ENCODE measurements around the gene LRP2. TPM values are rescaled to one million over a fixed set of nuclear protein-coding genes. Genes with fewer than 3 reads are reported as not detected.

The LRP2 gene
- total and polyA plus RNA-seq, 2 of the 8 experiments (the other 6 are each of a cell fraction or from before 2014, with no cell fraction given) = 2.0 to 2.9 TPM

DNA sequence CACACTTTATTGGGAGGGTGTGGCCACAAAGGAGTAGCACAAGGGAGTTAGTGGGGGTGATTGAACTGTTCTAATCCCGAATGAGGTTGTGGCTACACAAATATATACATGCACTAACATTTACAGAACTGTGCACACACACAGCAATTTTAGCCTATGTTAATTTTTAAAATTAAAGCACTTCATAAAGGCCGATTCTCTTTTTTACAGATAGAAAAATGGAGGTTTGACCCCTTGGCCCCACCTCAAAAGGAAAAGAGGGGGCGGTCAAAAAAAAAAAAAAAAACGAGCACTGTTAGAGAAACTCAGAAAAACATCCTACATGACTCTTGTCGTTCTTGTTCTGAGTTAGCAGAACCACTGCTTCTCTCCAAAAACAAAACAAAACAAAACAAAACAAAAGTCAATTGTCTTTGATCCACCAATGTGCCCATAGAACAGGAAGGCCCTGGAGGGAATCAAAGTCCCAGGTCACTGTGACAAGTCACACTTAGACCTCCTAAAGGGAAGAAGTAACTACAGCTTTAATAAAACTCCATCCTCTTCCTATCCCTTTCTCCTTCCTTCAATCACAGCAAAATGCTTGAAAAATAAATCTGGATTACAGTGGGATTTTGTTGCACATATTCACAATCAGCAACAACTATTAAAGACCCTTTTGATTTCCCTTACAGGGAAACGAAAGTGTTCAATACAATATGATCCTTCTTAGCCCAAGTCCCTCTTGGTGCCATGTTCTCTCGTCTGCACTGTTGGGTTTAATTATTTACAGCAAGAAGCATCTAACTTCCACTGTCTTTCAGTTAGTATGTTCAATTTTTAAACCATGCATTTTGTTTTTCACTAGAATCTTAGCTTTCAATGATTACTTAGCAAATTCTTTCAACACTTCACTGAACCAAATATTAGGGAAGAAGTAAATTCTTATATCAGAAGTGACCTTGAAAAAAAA, 16.6 kb downstream of the LRP2 start (continued):
- TF ChIP-seq, protein P1, sequence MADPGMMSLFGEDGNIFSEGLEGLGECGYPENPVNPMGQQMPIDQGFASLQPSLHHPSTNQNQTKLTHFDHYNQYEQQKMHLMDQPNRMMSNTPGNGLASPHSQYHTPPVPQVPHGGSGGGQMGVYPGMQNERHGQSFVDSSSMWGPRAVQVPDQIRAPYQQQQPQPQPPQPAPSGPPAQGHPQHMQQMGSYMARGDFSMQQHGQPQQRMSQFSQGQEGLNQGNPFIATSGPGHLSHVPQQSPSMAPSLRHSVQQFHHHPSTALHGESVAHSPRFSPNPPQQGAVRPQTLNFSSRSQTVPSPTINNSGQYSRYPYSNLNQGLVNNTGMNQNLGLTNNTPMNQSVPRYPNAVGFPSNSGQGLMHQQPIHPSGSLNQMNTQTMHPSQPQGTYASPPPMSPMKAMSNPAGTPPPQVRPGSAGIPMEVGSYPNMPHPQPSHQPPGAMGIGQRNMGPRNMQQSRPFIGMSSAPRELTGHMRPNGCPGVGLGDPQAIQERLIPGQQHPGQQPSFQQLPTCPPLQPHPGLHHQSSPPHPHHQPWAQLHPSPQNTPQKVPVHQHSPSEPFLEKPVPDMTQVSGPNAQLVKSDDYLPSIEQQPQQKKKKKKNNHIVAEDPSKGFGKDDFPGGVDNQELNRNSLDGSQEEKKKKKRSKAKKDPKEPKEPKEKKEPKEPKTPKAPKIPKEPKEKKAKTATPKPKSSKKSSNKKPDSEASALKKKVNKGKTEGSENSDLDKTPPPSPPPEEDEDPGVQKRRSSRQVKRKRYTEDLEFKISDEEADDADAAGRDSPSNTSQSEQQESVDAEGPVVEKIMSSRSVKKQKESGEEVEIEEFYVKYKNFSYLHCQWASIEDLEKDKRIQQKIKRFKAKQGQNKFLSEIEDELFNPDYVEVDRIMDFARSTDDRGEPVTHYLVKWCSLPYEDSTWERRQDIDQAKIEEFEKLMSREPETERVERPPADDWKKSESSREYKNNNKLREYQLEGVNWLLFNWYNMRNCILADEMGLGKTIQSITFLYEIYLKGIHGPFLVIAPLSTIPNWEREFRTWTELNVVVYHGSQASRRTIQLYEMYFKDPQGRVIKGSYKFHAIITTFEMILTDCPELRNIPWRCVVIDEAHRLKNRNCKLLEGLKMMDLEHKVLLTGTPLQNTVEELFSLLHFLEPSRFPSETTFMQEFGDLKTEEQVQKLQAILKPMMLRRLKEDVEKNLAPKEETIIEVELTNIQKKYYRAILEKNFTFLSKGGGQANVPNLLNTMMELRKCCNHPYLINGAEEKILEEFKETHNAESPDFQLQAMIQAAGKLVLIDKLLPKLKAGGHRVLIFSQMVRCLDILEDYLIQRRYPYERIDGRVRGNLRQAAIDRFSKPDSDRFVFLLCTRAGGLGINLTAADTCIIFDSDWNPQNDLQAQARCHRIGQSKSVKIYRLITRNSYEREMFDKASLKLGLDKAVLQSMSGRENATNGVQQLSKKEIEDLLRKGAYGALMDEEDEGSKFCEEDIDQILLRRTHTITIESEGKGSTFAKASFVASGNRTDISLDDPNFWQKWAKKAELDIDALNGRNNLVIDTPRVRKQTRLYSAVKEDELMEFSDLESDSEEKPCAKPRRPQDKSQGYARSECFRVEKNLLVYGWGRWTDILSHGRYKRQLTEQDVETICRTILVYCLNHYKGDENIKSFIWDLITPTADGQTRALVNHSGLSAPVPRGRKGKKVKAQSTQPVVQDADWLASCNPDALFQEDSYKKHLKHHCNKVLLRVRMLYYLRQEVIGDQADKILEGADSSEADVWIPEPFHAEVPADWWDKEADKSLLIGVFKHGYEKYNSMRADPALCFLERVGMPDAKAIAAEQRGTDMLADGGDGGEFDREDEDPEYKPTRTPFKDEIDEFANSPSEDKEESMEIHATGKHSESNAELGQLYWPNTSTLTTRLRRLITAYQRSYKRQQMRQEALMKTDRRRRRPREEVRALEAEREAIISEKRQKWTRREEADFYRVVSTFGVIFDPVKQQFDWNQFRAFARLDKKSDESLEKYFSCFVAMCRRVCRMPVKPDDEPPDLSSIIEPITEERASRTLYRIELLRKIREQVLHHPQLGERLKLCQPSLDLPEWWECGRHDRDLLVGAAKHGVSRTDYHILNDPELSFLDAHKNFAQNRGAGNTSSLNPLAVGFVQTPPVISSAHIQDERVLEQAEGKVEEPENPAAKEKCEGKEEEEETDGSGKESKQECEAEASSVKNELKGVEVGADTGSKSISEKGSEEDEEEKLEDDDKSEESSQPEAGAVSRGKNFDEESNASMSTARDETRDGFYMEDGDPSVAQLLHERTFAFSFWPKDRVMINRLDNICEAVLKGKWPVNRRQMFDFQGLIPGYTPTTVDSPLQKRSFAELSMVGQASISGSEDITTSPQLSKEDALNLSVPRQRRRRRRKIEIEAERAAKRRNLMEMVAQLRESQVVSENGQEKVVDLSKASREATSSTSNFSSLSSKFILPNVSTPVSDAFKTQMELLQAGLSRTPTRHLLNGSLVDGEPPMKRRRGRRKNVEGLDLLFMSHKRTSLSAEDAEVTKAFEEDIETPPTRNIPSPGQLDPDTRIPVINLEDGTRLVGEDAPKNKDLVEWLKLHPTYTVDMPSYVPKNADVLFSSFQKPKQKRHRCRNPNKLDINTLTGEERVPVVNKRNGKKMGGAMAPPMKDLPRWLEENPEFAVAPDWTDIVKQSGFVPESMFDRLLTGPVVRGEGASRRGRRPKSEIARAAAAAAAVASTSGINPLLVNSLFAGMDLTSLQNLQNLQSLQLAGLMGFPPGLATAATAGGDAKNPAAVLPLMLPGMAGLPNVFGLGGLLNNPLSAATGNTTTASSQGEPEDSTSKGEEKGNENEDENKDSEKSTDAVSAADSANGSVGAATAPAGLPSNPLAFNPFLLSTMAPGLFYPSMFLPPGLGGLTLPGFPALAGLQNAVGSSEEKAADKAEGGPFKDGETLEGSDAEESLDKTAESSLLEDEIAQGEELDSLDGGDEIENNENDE (IDR thresholded peaks at IDR 0.05; ENCODE audit: insufficient replicate concordance, low read length) = no peak

All from H1 (cell line).